HEK293 (cell line): Measurements from ENCODE around the gene SETD1B.
"Not testable (repeated sequence)": the region's sequence is repeated elsewhere in the genome, so short reads cannot be mapped to it uniquely, and the experiment has no call there.

Experiments used
- CTCF ChIA-PET: fragments of 350-600 bp; formaldehyde crosslinking; extraction: SDS; loops from one replicate; lab custom pipeline; 2021; ENCODE audit warnings: antibody characterized with exemption; lab: Yijun Ruan, JAX
- POLR2A ChIA-PET: fragments of 300-600 bp; formaldehyde crosslinking; extraction: SDS; loops from one replicate; lab custom pipeline; 2020; ENCODE audit warnings: antibody characterized with exemption, inconsistent platforms; lab: Yijun Ruan, JAX
- H3K27ac ChIP-seq: fragments of 200-500 bp; sonication (Bioruptor generic); 2 replicates; pipeline ENCODE4 v1.5.1; 2014; ENCODE audit warnings: low read depth, low read length, control low read depth, inconsistent platforms; ENCODE audit errors: extremely low read depth
- H3K36me3 ChIP-seq, 2 experiments: fragments of 200-500 bp in 1 of 2; sonication (Bioruptor generic) in 1 of 2; 1 replicate in 1 of 2; 2 replicates in 1 of 2; pipeline ENCODE4 v1.5.1; 2014 to 2017; ENCODE audit warnings: inconsistent platforms in 2 of 2, low read length in 2 of 2; ENCODE audit not compliant: control insufficient read depth in 2 of 2, insufficient read depth in 1 of 2
- H3K4me1 ChIP-seq: fragments of 200-500 bp; sonication (Bioruptor generic); 2 replicates; pipeline ENCODE4 v1.5.1; 2014; ENCODE audit warnings: mild to moderate bottlenecking, low read length, inconsistent platforms; ENCODE audit not compliant: control insufficient read depth, insufficient read depth
- H3K4me3 ChIP-seq: 2 replicates; pipeline ENCODE4 v1.5.1; 2011; ENCODE audit warnings: low read depth, mild to moderate bottlenecking, control low read depth, low read length, moderate library complexity
- H3K9me3 ChIP-seq: fragments of 200-500 bp; sonication (Bioruptor generic); 2 replicates; pipeline ENCODE4 v1.5.1; 2014; ENCODE audit warnings: low read depth, low read length, inconsistent platforms; ENCODE audit not compliant: control insufficient read depth, insufficient read depth
- MZF1 ChIP-seq: fragments of 450-650 bp; formaldehyde crosslinking; IDR thresholded peaks from 2 replicates; pipeline ENCODE4 v1.5.1; 2017; ENCODE audit warnings: missing biosample characterization, missing genetic modification characterization, borderline replicate concordance
- SCRT2 ChIP-seq: fragments of 450-650 bp; formaldehyde crosslinking; IDR thresholded peaks from 2 replicates; pipeline ENCODE4 v1.5.1; 2016; ENCODE audit warnings: missing biosample characterization, missing genetic modification characterization
- ZBTB20 ChIP-seq: fragments of 450-650 bp; formaldehyde crosslinking; IDR thresholded peaks from 2 replicates; pipeline ENCODE4 v1.5.1; 2016; ENCODE audit warnings: missing biosample characterization, missing genetic modification characterization
- ZNF10 ChIP-seq: fragments of 450-650 bp; formaldehyde crosslinking; IDR thresholded peaks from 2 replicates; pipeline ENCODE4 v1.5.1; 2017; ENCODE audit warnings: missing biosample characterization, missing genetic modification characterization
- ZNF121 ChIP-seq: fragments of 450-650 bp; formaldehyde crosslinking; IDR thresholded peaks from 2 replicates; pipeline ENCODE4 v1.5.1; 2016; ENCODE audit warnings: missing biosample characterization, missing genetic modification characterization
- ZNF132 ChIP-seq: fragments of 450-650 bp; formaldehyde crosslinking; IDR thresholded peaks from 2 replicates; pipeline ENCODE4 v1.5.1; 2017; ENCODE audit warnings: missing biosample characterization, missing genetic modification characterization, borderline replicate concordance
- ZNF174 ChIP-seq: fragments of 450-650 bp; formaldehyde crosslinking; IDR thresholded peaks from 2 replicates; pipeline ENCODE4 v1.5.0; 2017; ENCODE audit warnings: missing biosample characterization, mild to moderate bottlenecking, missing genetic modification characterization
- ZNF19 ChIP-seq: fragments of 450-650 bp; formaldehyde crosslinking; IDR thresholded peaks from 2 replicates; pipeline ENCODE4; 2016; ENCODE audit warnings: missing biosample characterization, missing genetic modification characterization, low read depth
- ZNF221 ChIP-seq: fragments of 450-650 bp; formaldehyde crosslinking; IDR thresholded peaks from 2 replicates; pipeline ENCODE4 v1.5.1; 2017; ENCODE audit warnings: missing biosample characterization, missing genetic modification characterization, borderline replicate concordance
- ZNF302 ChIP-seq: fragments of 450-650 bp; formaldehyde crosslinking; IDR thresholded peaks from 2 replicates; pipeline ENCODE4 v1.5.1; 2016; ENCODE audit warnings: missing biosample characterization, missing genetic modification characterization, low read depth
- ZNF366 ChIP-seq: fragments of 450-650 bp; formaldehyde crosslinking; conservative IDR thresholded peaks from 2 replicates; pipeline ENCODE4 v1.5.1; 2016; ENCODE audit warnings: missing biosample characterization, missing genetic modification characterization
- ZNF404 ChIP-seq: fragments of 450-650 bp; formaldehyde crosslinking; IDR thresholded peaks from 2 replicates; pipeline ENCODE4 v1.5.1; 2017; ENCODE audit warnings: missing biosample characterization, missing genetic modification characterization
- ZNF501 ChIP-seq: fragments of 450-650 bp; formaldehyde crosslinking; IDR thresholded peaks from 2 replicates; pipeline ENCODE4 v1.5.1; 2016; ENCODE audit warnings: missing biosample characterization, missing genetic modification characterization
- ZNF596 ChIP-seq: fragments of 450-650 bp; IDR thresholded peaks from 2 replicates; pipeline ENCODE4 v1.5.0; 2018; ENCODE audit warnings: missing biosample characterization, mild to moderate bottlenecking, missing genetic modification characterization, moderate library complexity
- ZNF600 ChIP-seq: fragments of 450-650 bp; formaldehyde crosslinking; IDR thresholded peaks from 2 replicates; pipeline ENCODE4 v1.5.1; 2016; ENCODE audit warnings: missing biosample characterization, missing genetic modification characterization
- ZNF610 ChIP-seq: fragments of 450-650 bp; formaldehyde crosslinking; IDR thresholded peaks from 2 replicates; pipeline ENCODE4 v1.5.1; 2016; ENCODE audit warnings: missing biosample characterization, missing genetic modification characterization, borderline replicate concordance
- ZNF664 ChIP-seq: fragments of 450-650 bp; formaldehyde crosslinking; IDR thresholded peaks from 2 replicates; pipeline ENCODE4 v1.5.1; 2016; ENCODE audit warnings: missing biosample characterization, missing genetic modification characterization
- ZNF677 ChIP-seq: fragments of 450-650 bp; IDR thresholded peaks from 2 replicates; pipeline ENCODE4 v1.5.0; 2018; ENCODE audit warnings: missing biosample characterization, mild to moderate bottlenecking, missing genetic modification characterization, moderate library complexity
- ZNF777 ChIP-seq: fragments of 450-650 bp; formaldehyde crosslinking; IDR thresholded peaks from 2 replicates; pipeline ENCODE4 v1.5.1; 2017; ENCODE audit warnings: missing biosample characterization, missing genetic modification characterization, borderline replicate concordance
- TF ChIP-seq, protein P1 (sequence below): fragments of 450-650 bp; formaldehyde crosslinking; IDR thresholded peaks from 2 replicates; pipeline ENCODE4 v1.5.1; 2017; ENCODE audit warnings: missing biosample characterization, missing genetic modification characterization
- TF ChIP-seq, protein P2 (sequence below): fragments of 450-650 bp; formaldehyde crosslinking; IDR thresholded peaks from 2 replicates; pipeline ENCODE4 v1.5.1; 2016; ENCODE audit warnings: missing biosample characterization, missing genetic modification characterization
- TF ChIP-seq, protein P3 (sequence below): fragments of 450-650 bp; formaldehyde crosslinking; IDR thresholded peaks from 2 replicates; pipeline ENCODE4 v1.5.1; 2016; ENCODE audit warnings: missing biosample characterization, missing genetic modification characterization

The SETD1B gene

DNA sequence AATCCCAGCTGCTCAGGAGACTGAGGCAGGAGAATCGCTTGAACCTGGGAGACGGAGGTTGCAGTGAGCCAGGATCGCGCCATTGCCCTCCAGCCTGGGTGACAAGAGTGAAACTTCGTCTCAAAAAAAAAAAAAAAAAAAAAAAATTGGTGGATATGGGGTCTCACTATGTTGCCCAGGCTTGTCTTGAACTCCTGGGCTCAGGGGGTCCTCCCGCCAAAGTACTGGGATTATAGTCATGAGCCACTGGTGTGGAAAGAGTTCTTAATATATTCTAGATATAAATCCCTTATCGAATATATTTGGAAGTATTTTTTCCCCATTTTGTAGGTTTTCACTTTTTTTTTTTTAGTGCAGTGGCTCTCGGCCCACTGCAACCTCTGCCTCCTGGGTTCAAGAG lies 65.4 kb downstream of the SETD1B start:
- ChIA-PET CTCF (interaction anchor here (0.6 to 1.4 kb wide), 2 partner anchors 9 to 19 kb away, joined by 3 read pairs; no protein-coding TSS in a partner anchor), POLR2A (interaction anchor here (0.6 kb wide), 1 partner anchor 23 kb away, joined by 3 read pairs; no protein-coding TSS in a partner anchor)

DNA sequence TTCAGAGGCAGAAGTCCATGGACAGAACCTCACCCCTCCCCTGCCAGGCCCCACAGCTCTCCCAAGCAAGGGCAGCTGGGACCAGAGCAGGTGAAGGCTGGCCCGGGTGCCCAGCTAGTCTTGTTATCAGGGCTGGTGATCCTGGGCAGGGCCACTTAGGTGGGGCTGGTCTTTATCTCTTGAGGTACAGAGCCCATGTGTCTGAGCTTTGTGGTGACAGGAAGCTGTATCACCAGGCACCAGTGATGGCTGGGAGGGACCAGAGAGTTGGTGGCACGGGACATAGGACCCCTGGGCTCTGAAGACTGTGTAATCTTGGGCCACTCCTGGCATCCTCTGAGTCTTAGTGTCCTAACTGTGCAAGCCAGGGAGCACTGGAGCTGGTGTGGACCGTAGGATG lies 67.7 kb downstream of the SETD1B start:
- POLR2A ChIA-PET = interaction anchor here (1.0 to 1.6 kb wide), 3 partner anchors 10 to 17 kb away, joined by 3 to 6 read pairs (median 4); partner anchors contain the start of gene PSMD9
- no peaks in the 10 kb centered on the region for H3K9me3 ChIP-seq
- no peaks in the 10 kb centered on the region for H3K36me3 ChIP-seq
- no peak overlapping the region for H3K27ac ChIP-seq
- TF ChIP-seq, protein P1, sequence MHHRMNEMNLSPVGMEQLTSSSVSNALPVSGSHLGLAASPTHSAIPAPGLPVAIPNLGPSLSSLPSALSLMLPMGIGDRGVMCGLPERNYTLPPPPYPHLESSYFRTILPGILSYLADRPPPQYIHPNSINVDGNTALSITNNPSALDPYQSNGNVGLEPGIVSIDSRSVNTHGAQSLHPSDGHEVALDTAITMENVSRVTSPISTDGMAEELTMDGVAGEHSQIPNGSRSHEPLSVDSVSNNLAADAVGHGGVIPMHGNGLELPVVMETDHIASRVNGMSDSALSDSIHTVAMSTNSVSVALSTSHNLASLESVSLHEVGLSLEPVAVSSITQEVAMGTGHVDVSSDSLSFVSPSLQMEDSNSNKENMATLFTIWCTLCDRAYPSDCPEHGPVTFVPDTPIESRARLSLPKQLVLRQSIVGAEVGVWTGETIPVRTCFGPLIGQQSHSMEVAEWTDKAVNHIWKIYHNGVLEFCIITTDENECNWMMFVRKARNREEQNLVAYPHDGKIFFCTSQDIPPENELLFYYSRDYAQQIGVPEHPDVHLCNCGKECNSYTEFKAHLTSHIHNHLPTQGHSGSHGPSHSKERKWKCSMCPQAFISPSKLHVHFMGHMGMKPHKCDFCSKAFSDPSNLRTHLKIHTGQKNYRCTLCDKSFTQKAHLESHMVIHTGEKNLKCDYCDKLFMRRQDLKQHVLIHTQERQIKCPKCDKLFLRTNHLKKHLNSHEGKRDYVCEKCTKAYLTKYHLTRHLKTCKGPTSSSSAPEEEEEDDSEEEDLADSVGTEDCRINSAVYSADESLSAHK (tag by site-specific recombination) = no peak
- TF ChIP-seq ZNF404 (tag by site-specific recombination) (no peak), ZNF19 (no peak), MZF1 (tag by site-specific recombination) (no peak), ZNF174 (no peak), ZNF10 (tag by site-specific recombination) (no peak), ZNF132 (tag by site-specific recombination) (no peak), ZNF596 (tag by site-specific recombination) (no peak), ZNF501 (tag by site-specific recombination) (no peak)
- TF ChIP-seq, protein P2, sequence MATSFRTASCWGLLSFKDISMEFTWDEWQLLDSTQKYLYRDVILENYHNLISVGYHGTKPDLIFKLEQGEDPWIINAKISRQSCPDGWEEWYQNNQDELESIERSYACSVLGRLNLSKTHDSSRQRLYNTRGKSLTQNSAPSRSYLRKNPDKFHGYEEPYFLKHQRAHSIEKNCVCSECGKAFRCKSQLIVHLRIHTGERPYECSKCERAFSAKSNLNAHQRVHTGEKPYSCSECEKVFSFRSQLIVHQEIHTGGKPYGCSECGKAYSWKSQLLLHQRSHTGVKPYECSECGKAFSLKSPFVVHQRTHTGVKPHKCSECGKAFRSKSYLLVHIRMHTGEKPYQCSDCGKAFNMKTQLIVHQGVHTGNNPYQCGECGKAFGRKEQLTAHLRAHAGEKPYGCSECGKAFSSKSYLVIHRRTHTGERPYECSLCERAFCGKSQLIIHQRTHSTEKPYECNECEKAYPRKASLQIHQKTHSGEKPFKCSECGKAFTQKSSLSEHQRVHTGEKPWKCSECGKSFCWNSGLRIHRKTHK = no peak
- no peaks in the 10 kb centered on the region for H3K4me1 ChIP-seq
- CTCF ChIA-PET = interaction anchor here (0.6 to 1.0 kb wide), 4 partner anchors 63 to 252 kb away, joined by 3 to 9 read pairs (median 4); no protein-coding TSS in a partner anchor
- no peak overlapping the region for H3K4me3 ChIP-seq

More for the DNA sequence above, 65.4 kb downstream of the SETD1B start:
- H3K9me3 ChIP-seq, H3K4me3 ChIP-seq, H3K4me1 ChIP-seq, H3K27ac ChIP-seq, H3K36me3 ChIP-seq: not testable (repeated sequence)
- peak; percentile 85 for TF ChIP-seq ZNF121 (tag by site-specific recombination)

DNA sequence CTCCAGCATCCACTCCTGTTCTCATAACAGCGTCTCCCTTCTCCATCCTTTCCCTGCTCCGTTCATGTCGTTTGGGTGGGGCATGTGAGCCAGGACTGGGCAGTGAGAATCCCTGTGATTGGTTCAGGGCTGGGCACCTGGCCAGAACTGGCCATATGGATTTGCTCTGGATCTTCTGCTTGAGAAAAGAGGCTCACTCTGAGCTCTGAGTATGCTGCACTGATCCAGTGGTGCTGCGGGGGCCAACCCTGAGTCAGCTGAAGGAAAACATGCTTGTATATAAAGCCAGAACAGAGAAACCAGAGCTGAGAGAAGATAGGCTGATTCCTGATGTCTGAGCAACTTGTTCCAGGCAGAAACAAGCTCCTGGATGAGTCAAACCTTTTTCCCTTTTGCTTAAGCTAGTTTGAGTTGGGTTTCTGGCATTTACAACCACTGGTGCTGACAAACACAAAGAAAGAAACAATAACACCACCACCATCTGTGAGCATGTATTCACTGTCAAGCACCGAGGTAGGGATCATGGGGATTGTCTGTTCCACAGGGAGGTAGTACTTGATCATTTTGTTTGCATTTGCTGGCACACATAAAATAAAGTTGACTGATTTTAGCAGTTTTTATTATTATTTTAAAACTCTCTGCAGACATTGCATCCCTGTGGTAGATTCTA lies 68.9 kb downstream of the SETD1B start:
- no peaks in the 10 kb centered on the region for H3K4me1 ChIP-seq
- CTCF ChIA-PET = interaction anchor here (0.6 kb wide), 1 partner anchor 15 kb away, joined by 4 read pairs; no protein-coding TSS in a partner anchor
- POLR2A ChIA-PET = interaction anchor here (1.2 to 1.4 kb wide), 2 partner anchors 14 to 16 kb away, joined by 4 read pairs; partner anchors contain the start of genes HPD and PSMD9
- no peak overlapping the region for H3K4me3 ChIP-seq
- no peaks in the 10 kb centered on the region for H3K9me3 ChIP-seq
- no peak overlapping the region for H3K27ac ChIP-seq
- no peaks in the 10 kb centered on the region for H3K36me3 ChIP-seq
- TF ChIP-seq ZNF777 (tag by site-specific recombination) (no peak), ZNF221 (no peak), SCRT2 (tag by site-specific recombination) (no peak), ZNF664 (tag by site-specific recombination) (peak; percentile 55; the same call in 1 of the 2 replicates), ZNF366 (tag by site-specific recombination) (no peak), ZNF677 (tag by site-specific recombination) (no peak), ZNF610 (no peak), MZF1 (tag by site-specific recombination) (peak; percentile 54; the same call in 1 of the 2 replicates), ZNF600 (peak; percentile 86), ZNF302 (tag by site-specific recombination) (no peak), ZBTB20 (tag by site-specific recombination) (0 out of 2 replicates have a peak, but pooled peaks have one; percentile 21)
- TF ChIP-seq, protein P1 (tag by site-specific recombination) = no peak
- TF ChIP-seq, protein P3, sequence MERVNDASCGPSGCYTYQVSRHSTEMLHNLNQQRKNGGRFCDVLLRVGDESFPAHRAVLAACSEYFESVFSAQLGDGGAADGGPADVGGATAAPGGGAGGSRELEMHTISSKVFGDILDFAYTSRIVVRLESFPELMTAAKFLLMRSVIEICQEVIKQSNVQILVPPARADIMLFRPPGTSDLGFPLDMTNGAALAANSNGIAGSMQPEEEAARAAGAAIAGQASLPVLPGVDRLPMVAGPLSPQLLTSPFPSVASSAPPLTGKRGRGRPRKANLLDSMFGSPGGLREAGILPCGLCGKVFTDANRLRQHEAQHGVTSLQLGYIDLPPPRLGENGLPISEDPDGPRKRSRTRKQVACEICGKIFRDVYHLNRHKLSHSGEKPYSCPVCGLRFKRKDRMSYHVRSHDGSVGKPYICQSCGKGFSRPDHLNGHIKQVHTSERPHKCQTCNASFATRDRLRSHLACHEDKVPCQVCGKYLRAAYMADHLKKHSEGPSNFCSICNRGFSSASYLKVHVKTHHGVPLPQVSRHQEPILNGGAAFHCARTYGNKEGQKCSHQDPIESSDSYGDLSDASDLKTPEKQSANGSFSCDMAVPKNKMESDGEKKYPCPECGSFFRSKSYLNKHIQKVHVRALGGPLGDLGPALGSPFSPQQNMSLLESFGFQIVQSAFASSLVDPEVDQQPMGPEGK (tag by site-specific recombination) = 0 out of 2 replicates have a peak, but pooled peaks have one; percentile 24
